ENCODE measurements around the gene CCNO.

Gene CCNO, protein sequence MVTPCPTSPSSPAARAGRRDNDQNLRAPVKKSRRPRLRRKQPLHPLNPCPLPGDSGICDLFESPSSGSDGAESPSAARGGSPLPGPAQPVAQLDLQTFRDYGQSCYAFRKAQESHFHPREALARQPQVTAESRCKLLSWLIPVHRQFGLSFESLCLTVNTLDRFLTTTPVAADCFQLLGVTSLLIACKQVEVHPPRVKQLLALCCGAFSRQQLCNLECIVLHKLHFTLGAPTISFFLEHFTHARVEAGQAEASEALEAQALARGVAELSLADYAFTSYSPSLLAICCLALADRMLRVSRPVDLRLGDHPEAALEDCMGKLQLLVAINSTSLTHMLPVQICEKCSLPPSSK

DNA sequence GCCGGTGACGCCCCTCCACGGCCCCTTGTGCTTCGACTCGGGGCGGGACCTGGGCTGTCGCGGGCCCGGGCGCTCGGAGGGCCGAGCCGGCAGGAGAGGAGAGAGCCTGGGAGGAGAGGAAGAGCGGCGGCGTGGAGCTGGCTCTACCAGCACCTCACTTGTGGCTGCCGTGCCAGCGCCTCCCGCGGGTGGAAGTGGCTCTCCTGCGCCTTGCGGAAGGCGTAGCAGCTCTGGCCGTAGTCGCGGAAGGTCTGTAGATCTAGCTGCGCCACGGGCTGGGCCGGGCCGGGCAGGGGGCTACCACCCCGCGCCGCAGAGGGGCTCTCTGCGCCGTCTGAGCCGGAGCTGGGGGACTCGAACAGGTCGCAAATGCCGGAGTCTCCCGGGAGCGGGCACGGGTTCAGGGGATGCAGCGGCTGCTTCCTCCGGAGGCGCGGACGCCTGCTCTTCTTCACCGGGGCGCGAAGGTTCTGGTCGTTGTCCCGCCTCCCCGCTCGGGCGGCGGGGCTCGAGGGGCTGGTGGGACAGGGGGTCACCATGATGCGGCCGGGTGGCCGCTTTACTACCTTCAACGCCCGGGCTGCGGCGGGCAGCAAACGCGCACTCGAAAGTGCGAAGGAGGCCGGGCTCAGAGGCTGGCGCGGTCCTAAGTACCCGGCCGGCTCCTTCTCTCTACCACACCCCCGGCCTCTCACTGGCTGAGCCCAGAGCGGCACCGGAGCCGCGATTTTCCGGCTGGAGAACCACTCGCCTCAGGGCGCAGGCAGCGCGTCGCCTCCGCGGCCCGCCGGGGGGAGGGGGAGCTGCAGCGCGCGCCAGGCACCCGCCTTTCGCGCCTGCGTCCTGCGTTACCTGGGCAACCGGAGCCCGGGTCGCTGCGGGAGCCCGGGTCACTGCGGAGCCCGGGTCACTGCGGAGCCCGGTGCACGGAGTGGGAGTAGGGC, at the start of gene CCNO:
Gene CCNO (minus strand): TSS at position 624 of the 944 bp plus-strand sequence. CDS start 85 bp downstream, at position 539.
- TF ChIP-seq, protein P1, sequence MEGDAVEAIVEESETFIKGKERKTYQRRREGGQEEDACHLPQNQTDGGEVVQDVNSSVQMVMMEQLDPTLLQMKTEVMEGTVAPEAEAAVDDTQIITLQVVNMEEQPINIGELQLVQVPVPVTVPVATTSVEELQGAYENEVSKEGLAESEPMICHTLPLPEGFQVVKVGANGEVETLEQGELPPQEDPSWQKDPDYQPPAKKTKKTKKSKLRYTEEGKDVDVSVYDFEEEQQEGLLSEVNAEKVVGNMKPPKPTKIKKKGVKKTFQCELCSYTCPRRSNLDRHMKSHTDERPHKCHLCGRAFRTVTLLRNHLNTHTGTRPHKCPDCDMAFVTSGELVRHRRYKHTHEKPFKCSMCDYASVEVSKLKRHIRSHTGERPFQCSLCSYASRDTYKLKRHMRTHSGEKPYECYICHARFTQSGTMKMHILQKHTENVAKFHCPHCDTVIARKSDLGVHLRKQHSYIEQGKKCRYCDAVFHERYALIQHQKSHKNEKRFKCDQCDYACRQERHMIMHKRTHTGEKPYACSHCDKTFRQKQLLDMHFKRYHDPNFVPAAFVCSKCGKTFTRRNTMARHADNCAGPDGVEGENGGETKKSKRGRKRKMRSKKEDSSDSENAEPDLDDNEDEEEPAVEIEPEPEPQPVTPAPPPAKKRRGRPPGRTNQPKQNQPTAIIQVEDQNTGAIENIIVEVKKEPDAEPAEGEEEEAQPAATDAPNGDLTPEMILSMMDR (conservative IDR thresholded peaks at IDR 0.05; ENCODE audit: low read depth, low read length) = no peak
- DNase-seq (ENCODE audit: low read depth) = peak; percentile 68
- H3K4me3 ChIP-seq (ENCODE audit: low read depth, low read length) = peak within 1 kb of the TSS; percentile 52

DNA sequence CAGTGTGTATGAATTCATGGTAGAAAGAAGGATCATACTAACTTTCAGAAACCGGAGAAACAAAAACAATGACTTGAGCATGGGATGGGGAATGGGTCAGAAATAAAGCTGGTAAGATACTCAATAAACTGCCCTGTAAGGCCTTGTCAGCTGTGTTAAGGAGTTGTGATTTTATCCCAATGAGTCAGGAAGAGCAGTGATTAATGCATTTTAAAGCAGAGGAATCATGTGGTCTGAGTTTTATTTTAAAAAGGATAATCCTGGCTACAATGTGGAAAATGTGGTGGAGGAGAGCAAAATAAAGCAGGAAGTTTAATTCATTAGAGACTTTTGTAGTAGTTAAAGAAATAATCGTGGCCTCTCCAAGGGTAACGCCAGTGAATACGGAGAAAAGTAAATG, 45.4 kb upstream of the CCNO start:
- peak; percentile 32 for DNase-seq (ENCODE audit: low read depth)
- no peak overlapping the region for H3K4me3 ChIP-seq (ENCODE audit: low read depth, low read length)
- TF ChIP-seq, protein P1 (conservative IDR thresholded peaks at IDR 0.05; ENCODE audit: low read depth, low read length) = no peak

DNA sequence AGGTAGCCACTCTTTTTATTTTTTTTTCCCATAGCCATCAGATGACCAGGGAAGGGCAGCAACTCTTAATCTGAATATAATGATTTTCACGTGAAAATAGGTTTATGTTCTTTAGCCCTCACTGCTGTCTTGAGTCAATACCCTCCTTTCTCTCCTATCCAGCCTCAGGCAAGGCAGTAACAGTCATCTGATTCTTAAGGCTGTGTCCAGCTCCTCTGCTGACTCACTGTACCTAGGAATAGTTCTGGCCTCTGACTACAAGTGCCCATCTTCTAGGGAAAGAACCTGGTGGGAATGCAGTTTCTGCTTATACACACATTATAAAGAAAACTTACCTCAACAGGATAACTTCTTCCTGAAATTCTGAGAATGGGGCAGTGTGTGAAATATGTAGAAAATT, 43.4 kb upstream of the CCNO start:
- TF ChIP-seq, protein P1 (conservative IDR thresholded peaks at IDR 0.05; ENCODE audit: low read depth, low read length) = no peak
- peak; percentile 41 for DNase-seq (ENCODE audit: low read depth)

DNA sequence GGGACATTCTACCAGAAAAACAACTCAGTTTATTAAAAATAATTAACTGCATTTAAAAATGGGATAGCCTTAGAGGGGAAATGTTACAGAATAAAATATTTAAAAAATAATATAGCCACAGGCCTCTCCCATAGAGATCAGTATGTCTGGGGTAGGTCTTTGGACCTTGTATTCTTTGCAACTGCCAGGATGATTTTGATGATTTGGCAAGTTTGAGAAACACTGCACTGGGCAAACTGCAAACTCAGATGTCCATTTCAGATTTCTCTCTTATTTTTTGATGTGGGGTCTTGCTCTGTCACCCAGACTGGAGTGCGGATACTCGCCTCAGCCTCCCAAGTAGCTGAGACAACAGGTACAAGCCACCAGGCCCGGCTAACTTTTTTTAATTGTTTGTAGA, 24.9 kb upstream of the CCNO start:
- DNase-seq (ENCODE audit: low read depth) = no peak
- TF ChIP-seq, protein P1 (conservative IDR thresholded peaks at IDR 0.05; ENCODE audit: low read depth, low read length) = no peak
- H3K4me3 ChIP-seq (ENCODE audit: low read depth, low read length) = no peak overlapping the region

More for the DNA sequence above, 43.4 kb upstream of the CCNO start:
- H3K4me3 ChIP-seq (ENCODE audit: low read depth, low read length) = no peak overlapping the region

DNA sequence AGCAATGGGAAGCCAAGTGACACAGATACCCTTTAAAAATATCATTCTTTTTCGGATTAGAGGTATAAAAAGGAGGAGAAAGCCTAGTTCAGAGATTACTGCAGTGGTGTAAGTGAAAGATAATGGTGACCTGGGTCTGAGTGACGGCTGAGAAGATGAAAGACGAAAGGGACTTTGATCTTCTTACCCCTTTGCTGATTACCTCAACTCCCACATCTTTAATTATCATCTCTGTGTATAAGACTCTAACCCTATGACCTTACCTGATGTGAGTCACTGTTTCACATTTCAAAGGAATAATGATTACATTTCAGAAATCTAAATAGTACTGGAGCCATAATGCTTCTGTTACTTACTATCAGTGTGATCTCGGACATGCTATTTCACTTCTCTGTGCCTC, 21.4 kb upstream of the CCNO start:
- DNase-seq (ENCODE audit: low read depth) = no peak
- TF ChIP-seq, protein P1 (conservative IDR thresholded peaks at IDR 0.05; ENCODE audit: low read depth, low read length) = no peak
- H3K4me3 ChIP-seq (ENCODE audit: low read depth, low read length) = no peak overlapping the region

DNA sequence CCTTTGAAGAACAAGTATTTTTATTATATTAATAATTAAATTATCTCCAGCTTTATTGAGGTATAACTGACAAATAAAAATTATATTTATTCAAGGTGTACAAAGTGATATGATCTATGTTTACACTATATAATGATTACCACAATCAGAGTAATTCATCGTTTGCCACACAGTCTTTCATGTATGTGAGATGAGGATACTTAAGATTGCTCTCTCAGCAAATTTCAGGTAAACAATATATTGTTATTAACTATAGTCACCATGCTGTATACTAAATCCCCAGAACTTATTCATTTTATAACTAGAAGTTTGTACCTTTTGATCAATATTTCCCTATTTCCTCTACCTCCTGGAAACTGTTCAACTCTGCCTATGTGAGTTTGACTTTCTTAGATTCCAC, 16.7 kb upstream of the CCNO start:
- TF ChIP-seq, protein P1 (conservative IDR thresholded peaks at IDR 0.05; ENCODE audit: low read depth, low read length) = no peak
- DNase-seq (ENCODE audit: low read depth) = no peak
- H3K4me3 ChIP-seq (ENCODE audit: low read depth, low read length) = no peak overlapping the region

Data from choroid plexus epithelial cell (primary cell).